Neuronal stem cell (in vitro differentiated cells): ENCODE data around the gene PPP1R3F.

Experiments used
- DNase-seq: peaks from one replicate; pipeline ENCODE4 v3.0.0-alpha.2; 2013; ENCODE audit warnings: low spot score
- H2AFZ ChIP-seq: one replicate; pipeline ENCODE4 v1.6.1; 2013; ENCODE audit warnings: mild to moderate bottlenecking, low read length, inconsistent platforms
- H2AK5ac ChIP-seq: 2 replicates; pipeline ENCODE4 v1.6.1; 2013; ENCODE audit warnings: low read depth, mild to moderate bottlenecking, inconsistent platforms, low read length, moderate library complexity, mixed read lengths
- H2BK120ac ChIP-seq: 2 replicates; pipeline ENCODE4 v1.6.1; 2013; ENCODE audit warnings: low read depth, mild to moderate bottlenecking, inconsistent platforms, low read length, moderate library complexity, mixed read lengths
- H2BK12ac ChIP-seq: one replicate; pipeline ENCODE4 v1.6.1; 2013; ENCODE audit warnings: low read length, inconsistent platforms
- H2BK15ac ChIP-seq: 2 replicates; pipeline ENCODE4 v1.6.1; 2013; ENCODE audit warnings: mild to moderate bottlenecking, low read length, inconsistent platforms, mixed read lengths
- H2BK5ac ChIP-seq: one replicate; pipeline ENCODE4 v1.6.1; 2013; ENCODE audit warnings: inconsistent platforms, mild to moderate bottlenecking, low read length, moderate library complexity
- H3K14ac ChIP-seq: one replicate; pipeline ENCODE4 v1.6.1; 2013; ENCODE audit warnings: low read length, inconsistent platforms
- H3K18ac ChIP-seq: 2 replicates; pipeline ENCODE4 v1.6.1; 2013; ENCODE audit warnings: low read length, inconsistent platforms
- H3K23ac ChIP-seq: 2 replicates; pipeline ENCODE4 v1.6.1; 2013; ENCODE audit warnings: low read depth, mild to moderate bottlenecking, mixed read lengths, low read length, inconsistent platforms; ENCODE audit not compliant: poor library complexity
- H3K27ac ChIP-seq: replicated peaks from 3 replicates; pipeline ENCODE4 v1.5.1; 2013; ENCODE audit warnings: low read length, inconsistent platforms
- H3K27me3 ChIP-seq, 3 experiments: 2 replicates each; pipeline ENCODE4 v1.6.1; 2013; ENCODE audit warnings: low read length in 3 of 3, mild to moderate bottlenecking in 2 of 3, inconsistent platforms in 1 of 3, low read depth in 1 of 3, mixed read lengths in 1 of 3, moderate library complexity in 1 of 3; ENCODE audit not compliant: control insufficient read depth in 3 of 3, insufficient read depth in 3 of 3
- H3K36me3 ChIP-seq, 2 donors: replicated peaks in 1 of 2; 2 replicates each; pipeline ENCODE4 v1.6.1; 2013; ENCODE audit warnings: low read length in 2 of 2; ENCODE audit not compliant: control insufficient read depth in 2 of 2, insufficient read depth in 2 of 2
- H3K4ac ChIP-seq: 2 replicates; pipeline ENCODE4 v1.6.1; 2013; ENCODE audit warnings: inconsistent platforms, mild to moderate bottlenecking, low read length, moderate library complexity
- H3K4me1 ChIP-seq, 2 donors: 1 replicate in 1 of 2; 2 replicates in 1 of 2; pipeline ENCODE4 v1.6.1; 2013; ENCODE audit warnings: low read length in 2 of 2, low read depth in 1 of 2; ENCODE audit not compliant: control insufficient read depth in 2 of 2, insufficient read depth in 1 of 2
- H3K4me2 ChIP-seq: one replicate; pipeline ENCODE4 v1.6.1; 2013; ENCODE audit warnings: mild to moderate bottlenecking, low read length, inconsistent platforms; ENCODE audit not compliant: insufficient read depth, poor library complexity, severe bottlenecking
- H3K4me3 ChIP-seq, 2 donors: 2 replicates each; pipeline ENCODE4 v1.5.1; 2013; ENCODE audit warnings: low read length in 2 of 2, mild to moderate bottlenecking in 2 of 2, inconsistent platforms in 1 of 2, moderate library complexity in 1 of 2
- H3K79me1 ChIP-seq: one replicate; pipeline ENCODE4 v1.6.1; 2013; ENCODE audit warnings: low read depth, mild to moderate bottlenecking, inconsistent platforms, low read length, moderate library complexity
- H3K9ac ChIP-seq: one replicate; pipeline ENCODE4 v1.6.1; 2013; ENCODE audit warnings: mild to moderate bottlenecking, low read depth, low read length, inconsistent platforms; ENCODE audit not compliant: poor library complexity
- H3K9me3 ChIP-seq, 2 donors: replicated peaks in 1 of 2; 2 replicates each; pipeline versions ENCODE3 to v1.6.1; 2013; ENCODE audit warnings: low read length in 2 of 2, mild to moderate bottlenecking in 2 of 2, inconsistent platforms in 1 of 2, low read depth in 1 of 2, mixed read lengths in 1 of 2, moderate library complexity in 1 of 2; ENCODE audit not compliant: control insufficient read depth in 2 of 2, insufficient read depth in 1 of 2
- H4K8ac ChIP-seq: one replicate; pipeline ENCODE4 v1.6.1; 2013; ENCODE audit warnings: low read depth, mild to moderate bottlenecking, inconsistent platforms, low read length, moderate library complexity
- H4K91ac ChIP-seq: one replicate; pipeline ENCODE4 v1.6.1; 2013; ENCODE audit warnings: low read length, low read depth, mild to moderate bottlenecking, inconsistent platforms; ENCODE audit not compliant: poor library complexity
- WGBS, 2 donors: extraction: QIAGEN DNeasy Blood & Tissue Kit; methylation state at CpG; one replicate each; pipeline ENCODE4 v1.1.7; 2013; ENCODE audit warnings: missing lambda C conversion rate in 2 of 2, mixed read lengths in 1 of 2; ENCODE audit not compliant: insufficient read length in 2 of 2, insufficient replicate concordance in 1 of 2; ENCODE audit errors: extremely low coverage in 2 of 2; 5-methylcytosine and 5-hydroxymethylcytosine counted together

The PPP1R3F gene

DNA sequence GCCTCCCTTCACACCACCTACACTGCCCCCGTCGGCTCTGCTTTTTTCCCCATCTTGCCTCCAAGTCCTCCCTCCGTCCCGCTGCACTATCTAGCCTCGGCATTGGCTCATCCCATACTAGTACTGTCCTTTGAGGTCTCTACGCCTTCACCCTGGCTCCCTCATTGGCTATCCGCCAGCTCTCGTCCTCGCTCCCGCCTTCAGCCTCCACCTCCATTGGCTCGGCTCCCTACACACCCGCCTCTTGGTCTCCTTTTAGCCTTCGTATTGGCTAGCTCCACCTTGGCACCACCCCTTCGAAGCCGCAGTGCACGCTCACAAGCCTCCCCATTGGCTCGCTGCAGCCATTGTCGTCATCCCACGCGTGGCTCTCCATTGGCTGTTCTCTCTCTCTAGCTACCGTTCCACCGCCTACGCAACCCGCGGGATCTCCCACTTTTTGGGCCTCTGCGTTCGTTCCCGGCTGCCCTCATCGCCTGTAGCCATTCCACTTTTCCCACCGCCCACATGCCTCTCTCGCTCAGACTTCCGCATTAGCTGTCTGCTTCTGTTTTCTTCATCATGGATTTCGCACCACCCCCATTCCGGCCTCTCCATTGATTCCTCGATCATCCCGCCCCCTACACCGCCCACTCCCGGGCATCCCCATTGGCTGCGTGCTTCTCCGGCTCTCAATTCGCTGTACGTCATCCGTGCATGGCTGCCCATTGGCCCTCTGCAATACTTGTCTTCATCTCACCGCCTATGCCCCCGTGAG lies 405 bp upstream of the PPP1R3F start:
- no peak overlapping the region for H2AK5ac ChIP-seq
- peak overlapping the region; percentile 92 for H2AFZ ChIP-seq
- no peaks in the 10 kb centered on the region for H3K9me3 ChIP-seq
- H2BK12ac ChIP-seq = no peak overlapping the region
- H4K8ac ChIP-seq = no peak overlapping the region
- no peak overlapping the region for H3K14ac ChIP-seq
- no peak overlapping the region for H4K91ac ChIP-seq
- peak; percentile 91 for DNase-seq
- peak overlapping the region; percentile 91 for H3K18ac ChIP-seq
- peak overlapping the region; percentile 92 for H3K27ac ChIP-seq
- H3K79me1 ChIP-seq = peaks cover 15% of the 10 kb centered on the region
- no peak overlapping the region for H2BK5ac ChIP-seq
- peak overlapping the region; percentile 73 to 95 for H3K4me3 ChIP-seq
- H3K4me1 ChIP-seq = peaks cover 0 to 10% of the 10 kb centered on the region in 2 donors
- H3K4me2 ChIP-seq = no peak overlapping the region
- peaks cover 7 to 19% of the 10 kb centered on the region in 2 donors for H3K36me3 ChIP-seq
- no peaks in the 10 kb centered on the region for H3K27me3 ChIP-seq
- no peak overlapping the region for H3K23ac ChIP-seq
- no peak overlapping the region for H3K4ac ChIP-seq
- no CpG with 5 or more reads among the region's 45 CpGs for WGBS, 2 donors
- H2BK15ac ChIP-seq = no peak overlapping the region
- H2BK120ac ChIP-seq = no peak overlapping the region
- H3K9ac ChIP-seq = peak overlapping the region; percentile 72

DNA sequence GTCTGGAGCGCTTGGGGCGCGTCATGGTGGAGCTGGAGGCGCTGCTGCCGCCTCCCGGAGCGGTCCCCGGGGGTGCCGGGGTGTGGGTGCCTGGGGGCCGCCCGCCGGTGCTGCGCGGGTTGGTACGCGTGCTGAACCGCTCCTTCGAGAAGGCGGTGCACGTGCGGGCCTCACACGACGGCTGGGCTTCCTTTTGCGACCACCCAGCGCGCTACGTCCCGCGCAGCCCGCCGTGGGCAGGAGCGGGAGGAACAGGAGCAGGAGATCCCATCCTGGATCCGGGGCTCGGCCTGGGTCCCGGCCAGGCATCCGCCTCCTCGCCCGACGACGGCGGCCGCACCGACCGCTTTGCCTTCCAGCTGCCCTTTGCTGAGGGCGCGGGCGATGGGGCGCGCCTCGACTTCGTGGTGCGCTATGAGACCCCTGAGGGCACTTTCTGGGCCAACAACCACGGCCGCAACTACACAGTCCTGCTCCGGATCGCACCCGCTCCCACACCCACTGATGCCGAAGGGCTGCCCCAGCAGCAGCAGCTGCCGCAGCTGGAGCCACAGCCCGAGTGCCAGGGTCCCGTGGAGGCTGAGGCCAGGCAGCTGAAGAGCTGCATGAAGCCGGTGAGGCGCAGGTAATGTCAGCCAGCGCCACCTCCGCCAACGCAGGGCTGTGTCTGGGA lies 792 bp downstream of the PPP1R3F start:
- Histone ChIP-seq H4K8ac (no peak overlapping the region), H2AK5ac (peak overlapping the region; percentile 94), H2BK12ac (no peak overlapping the region), H2AFZ (peak overlapping the region; percentile 78), H3K4ac (peak overlapping the region; percentile 76), H3K9ac (peak overlapping the region; percentile 91), H2BK15ac (no peak overlapping the region), H3K4me2 (peak overlapping the region; percentile 54), H2BK120ac (no peak overlapping the region), H3K9me3 (no peaks in the 10 kb centered on the region), H3K36me3 (peaks cover 7 to 19% of the 10 kb centered on the region in 2 donors), H3K79me1 (peaks cover 15% of the 10 kb centered on the region), H2BK5ac (no peak overlapping the region), H3K23ac (no peak overlapping the region), H3K4me3 (peak overlapping the region; percentile 73 to 87), H4K91ac (no peak overlapping the region), H3K27ac (peak overlapping the region; percentile 82), H3K18ac (peak overlapping the region; percentile 81), H3K14ac (peak overlapping the region; percentile 21), H3K27me3 (no peaks in the 10 kb centered on the region), H3K4me1 (peaks cover 0 to 10% of the 10 kb centered on the region in 2 donors)
- no peak for DNase-seq
- WGBS, 2 donors = no CpG with 5 or more reads among the region's 66 CpGs

DNA sequence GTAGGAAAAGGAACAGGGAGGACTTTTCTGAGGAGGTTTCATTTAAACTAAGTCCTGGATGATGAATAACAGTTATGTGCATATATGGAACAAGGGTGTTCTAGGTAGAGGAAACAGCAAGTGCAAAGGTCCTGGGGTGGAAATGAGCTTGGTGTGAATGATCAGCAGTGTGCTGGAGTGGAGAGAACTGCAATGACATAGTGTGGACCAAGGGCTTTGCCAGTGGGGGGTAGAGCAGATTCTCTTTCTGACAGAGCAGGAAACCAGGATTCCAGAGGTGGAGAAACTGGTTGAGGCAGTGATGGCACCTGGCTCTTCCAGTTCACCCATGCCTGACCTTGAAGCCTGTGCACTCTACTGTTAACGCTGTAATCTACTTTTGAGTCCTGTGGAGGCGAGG lies 1.7 kb downstream of the PPP1R3F start:
- H2AK5ac ChIP-seq = no peak overlapping the region
- H3K9ac ChIP-seq = no peak overlapping the region
- H2AFZ ChIP-seq = no peak overlapping the region
- peaks cover 15% of the 10 kb centered on the region for H3K79me1 ChIP-seq
- no peak overlapping the region for H3K27ac ChIP-seq
- H3K14ac ChIP-seq = no peak overlapping the region
- H3K9me3 ChIP-seq = no peaks in the 10 kb centered on the region
- H2BK120ac ChIP-seq = no peak overlapping the region
- peaks cover 7 to 19% of the 10 kb centered on the region in 2 donors for H3K36me3 ChIP-seq
- H3K4ac ChIP-seq = no peak overlapping the region
- H3K4me2 ChIP-seq = no peak overlapping the region
- no peak for DNase-seq
- peaks cover 0 to 10% of the 10 kb centered on the region in 2 donors for H3K4me1 ChIP-seq
- no peak overlapping the region for H4K8ac ChIP-seq
- no peak overlapping the region for H3K18ac ChIP-seq
- no peak overlapping the region for H2BK5ac ChIP-seq
- no CpG with 5 or more reads among the region's 2 CpGs for whole genome bisulfite sequencing, 2 donors
- H3K4me3 ChIP-seq = no peak overlapping the region
- no peak overlapping the region for H3K23ac ChIP-seq
- H2BK12ac ChIP-seq = no peak overlapping the region
- no peak overlapping the region for H2BK15ac ChIP-seq
- H3K27me3 ChIP-seq = no peaks in the 10 kb centered on the region
- H4K91ac ChIP-seq = no peak overlapping the region

DNA sequence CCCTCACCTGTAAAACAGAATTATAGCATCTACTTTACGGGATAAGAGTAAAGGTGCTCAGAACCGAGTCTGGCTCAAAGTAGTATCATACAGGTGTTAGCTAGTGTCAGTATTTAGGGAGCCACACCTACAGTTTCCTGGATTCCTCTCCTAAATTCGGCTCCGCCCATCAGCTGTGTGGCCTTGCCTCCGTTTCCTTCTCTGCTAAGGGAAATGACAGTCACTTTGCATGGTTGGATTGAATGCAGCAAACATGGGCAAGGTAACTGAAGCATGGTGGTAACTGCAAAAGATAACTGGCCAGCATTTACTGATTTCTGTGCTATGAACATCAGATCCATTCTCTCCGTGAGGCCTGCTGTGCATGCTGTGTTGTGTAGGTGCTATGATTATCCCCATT lies 2.8 kb downstream of the PPP1R3F start:
- Histone ChIP-seq H2BK5ac (no peak overlapping the region), H2BK12ac (no peak overlapping the region), H3K9me3 (no peaks in the 10 kb centered on the region), H3K4me1 (peaks cover 0 to 10% of the 10 kb centered on the region in 2 donors), H3K4me2 (no peak overlapping the region), H3K27ac (no peak overlapping the region), H4K91ac (no peak overlapping the region), H3K14ac (no peak overlapping the region), H3K9ac (no peak overlapping the region), H3K4ac (no peak overlapping the region), H2BK120ac (no peak overlapping the region), H3K23ac (no peak overlapping the region), H3K18ac (no peak overlapping the region), H3K79me1 (peaks cover 16% of the 10 kb centered on the region), H2AK5ac (no peak overlapping the region), H4K8ac (no peak overlapping the region), H3K4me3 (no peak overlapping the region), H2AFZ (no peak overlapping the region), H3K27me3 (no peaks in the 10 kb centered on the region), H3K36me3 (peaks cover 7 to 19% of the 10 kb centered on the region in 2 donors), H2BK15ac (no peak overlapping the region)
- WGBS, 2 donors = no CpG with 5 or more reads among the region's 6 CpGs
- DNase-seq = no peak
